Karpas-422 (cell line): ENCODE data around the gene IL20RB. TPM values are rescaled to one million over a fixed set of nuclear protein-coding genes. Genes with fewer than 3 reads are reported as not detected.

ENCODE experiments used
- DNase-seq: peaks from one replicate; pipeline ENCODE4 v3.0.0-alpha.2; 2015
- H2AFZ ChIP-seq: fragments of 200-600 bp; sonication (generic); 2 replicates; pipeline ENCODE4 v1.6.1; 2014; ENCODE audit warnings: antibody characterized with exemption, low read length, mixed read lengths
- H3K27ac ChIP-seq: fragments of 200-600 bp; sonication (generic); 2 replicates; pipeline ENCODE4 v1.5.1; 2014; ENCODE audit warnings: mild to moderate bottlenecking, low read length, moderate library complexity
- H3K27me3 ChIP-seq: fragments of 200-600 bp; sonication (generic); 2 replicates; pipeline ENCODE4 v1.6.1; 2014; ENCODE audit warnings: low read length, mixed read lengths
- H3K36me3 ChIP-seq: fragments of 200-600 bp; sonication (generic); 2 replicates; pipeline ENCODE4 v1.6.1; 2014; ENCODE audit warnings: low read length, mixed read lengths; ENCODE audit not compliant: insufficient read depth
- H3K4me1 ChIP-seq: fragments of 200-600 bp; sonication (generic); 2 replicates; pipeline ENCODE4 v1.6.1; 2014; ENCODE audit warnings: mild to moderate bottlenecking, low read length, mixed read lengths
- H3K4me2 ChIP-seq: fragments of 200-600 bp; sonication (generic); 2 replicates; pipeline ENCODE4 v1.6.1; 2014; ENCODE audit warnings: low read length, low read depth, mild to moderate bottlenecking; ENCODE audit not compliant: poor library complexity, severe bottlenecking
- H3K4me3 ChIP-seq: fragments of 200-600 bp; sonication (generic); 2 replicates; pipeline ENCODE4 v1.5.1; 2014; ENCODE audit warnings: mild to moderate bottlenecking, antibody characterized with exemption, low read length, mixed read lengths
- H3K79me2 ChIP-seq: fragments of 200-600 bp; sonication (generic); 2 replicates; pipeline ENCODE4 v1.6.1; 2014; ENCODE audit warnings: mild to moderate bottlenecking, low read length, mixed read lengths
- H3K9ac ChIP-seq: fragments of 200-600 bp; sonication (generic); 2 replicates; pipeline ENCODE4 v1.6.0; 2014; ENCODE audit warnings: low read length
- H3K9me2 ChIP-seq: fragments of 200-600 bp; sonication (generic), shearing (Covaris generic); replicated peaks from 2 replicates; pipeline ENCODE4 v1.6.0; 2014; ENCODE audit warnings: mild to moderate bottlenecking, low read length, moderate library complexity; ENCODE audit not compliant: insufficient read depth
- H3K9me3 ChIP-seq: fragments of 300-700, 200-600 bp; sonication (generic); 2 replicates; pipeline ENCODE4 v1.6.1; 2014; ENCODE audit warnings: low read length, mixed read lengths
- H4K20me1 ChIP-seq: fragments of 200-600 bp; sonication (generic); 2 replicates; pipeline ENCODE4 v1.6.1; 2014; ENCODE audit warnings: mild to moderate bottlenecking, antibody characterized with exemption, low read length, low read depth; ENCODE audit not compliant: insufficient read depth
- total RNA-seq: library from RNA; depleted of rRNA; stranded (reverse); fragments of >200 nt; shearing (Covaris generic); gene quantifications from 2 replicates; pipeline ENCODE4 v1.2.3, GENCODE V29; 2014; ENCODE audit warnings: low replicate concordance

IL20RB gene
- total RNA-seq, 1 experiment from 2014 or later = 1.1 TPM

- Histone ChIP-seq H3K79me2 (peaks cover 88% of the 10 kb centered on the region), H3K27ac (peak overlapping the region; percentile 63), H3K9ac (no peak overlapping the region), H3K4me2 (peak overlapping the region; percentile 48), H3K36me3 (peaks cover 25% of the 10 kb centered on the region; the same call in 1 of the 2 replicates), H3K9me3 (no peaks in the 10 kb centered on the region), H3K9me2 (no peaks in the 10 kb centered on the region), H4K20me1 (no peaks in the 10 kb centered on the region), H2AFZ (no peak overlapping the region), H3K27me3 (no peaks in the 10 kb centered on the region), H3K4me1 (peaks cover 57% of the 10 kb centered on the region), H3K4me3 (no peak overlapping the region; the same call in 1 of the 2 replicates)
- no peak for DNase-seq
Observed at GRCh38 chr3:136949146-136949545, 8.6 kb upstream of the IL20RB start.

- H3K4me2 ChIP-seq = peak overlapping the region; percentile 48
- H3K79me2 ChIP-seq = peaks cover 88% of the 10 kb centered on the region
Observed at GRCh38 chr3:136949708-136950107, 8.1 kb upstream of the IL20RB start.

GRCh38 chr3:136950623-136951022 lies 7.2 kb upstream of the IL20RB start:
- H3K79me2 ChIP-seq = peaks cover 83% of the 10 kb centered on the region
- H3K27me3 ChIP-seq = no peaks in the 10 kb centered on the region

More at GRCh38 chr3:136949708-136950107, 8.1 kb upstream of the IL20RB start:
- H3K9me3 ChIP-seq = no peaks in the 10 kb centered on the region
- H3K27ac ChIP-seq = peak overlapping the region; percentile 63
- DNase-seq = peak; percentile 58
- H2AFZ ChIP-seq = no peak overlapping the region
- H4K20me1 ChIP-seq = no peaks in the 10 kb centered on the region
- H3K9ac ChIP-seq = no peak overlapping the region
- no peaks in the 10 kb centered on the region for H3K27me3 ChIP-seq
- peaks cover 25% of the 10 kb centered on the region; the same call in 1 of the 2 replicates for H3K36me3 ChIP-seq
- 0 out of 2 replicates have a peak overlapping the region, but pooled peaks have one; percentile 6 for H3K4me3 ChIP-seq
- H3K9me2 ChIP-seq = no peaks in the 10 kb centered on the region
- peaks cover 57% of the 10 kb centered on the region for H3K4me1 ChIP-seq

GRCh38 chr3:136952292-136952691 lies 5.5 kb upstream of the IL20RB start:
- Histone ChIP-seq H3K9me3 (no peaks in the 10 kb centered on the region), H3K27ac (peak overlapping the region; percentile 12; the same call in 1 of the 2 replicates)

More at GRCh38 chr3:136950623-136951022, 7.2 kb upstream of the IL20RB start:
- Histone ChIP-seq H3K4me1 (peaks cover 57% of the 10 kb centered on the region), H3K4me2 (peak overlapping the region; percentile 48), H3K9me3 (no peaks in the 10 kb centered on the region), H3K36me3 (peaks cover 22% of the 10 kb centered on the region; the same call in 1 of the 2 replicates), H3K27ac (peak overlapping the region; percentile 63), H3K4me3 (no peak overlapping the region), H3K9me2 (no peaks in the 10 kb centered on the region), H4K20me1 (no peaks in the 10 kb centered on the region), H3K9ac (no peak overlapping the region), H2AFZ (no peak overlapping the region)
- DNase-seq = no peak

GRCh38 chr3:136954251-136954650 lies 3.5 kb upstream of the IL20RB start:
- Histone ChIP-seq H3K27ac (no peak overlapping the region), H3K27me3 (no peaks in the 10 kb centered on the region), H3K9ac (no peak overlapping the region), H3K36me3 (no peaks in the 10 kb centered on the region), H4K20me1 (no peaks in the 10 kb centered on the region), H3K4me3 (no peak overlapping the region), H3K4me1 (peaks cover 26% of the 10 kb centered on the region), H3K9me3 (no peaks in the 10 kb centered on the region), H2AFZ (no peak overlapping the region), H3K4me2 (no peak overlapping the region), H3K9me2 (no peaks in the 10 kb centered on the region), H3K79me2 (peaks cover 48% of the 10 kb centered on the region)
- no peak for DNase-seq

More at GRCh38 chr3:136952292-136952691, 5.5 kb upstream of the IL20RB start:
- peaks cover 10% of the 10 kb centered on the region; the same call in 1 of the 2 replicates for H3K36me3 ChIP-seq
- H3K4me1 ChIP-seq = peaks cover 46% of the 10 kb centered on the region
- no peak overlapping the region for H3K9ac ChIP-seq
- H3K79me2 ChIP-seq = peaks cover 66% of the 10 kb centered on the region
- no peak overlapping the region for H2AFZ ChIP-seq
- H3K9me2 ChIP-seq = no peaks in the 10 kb centered on the region
- no peak overlapping the region for H3K4me3 ChIP-seq
- H3K4me2 ChIP-seq = no peak overlapping the region
- no peaks in the 10 kb centered on the region for H3K27me3 ChIP-seq
- DNase-seq = no peak
- H4K20me1 ChIP-seq = no peaks in the 10 kb centered on the region

- H3K27ac ChIP-seq = no peak overlapping the region
- H3K79me2 ChIP-seq = peaks cover 39% of the 10 kb centered on the region
- H4K20me1 ChIP-seq = no peaks in the 10 kb centered on the region
- H2AFZ ChIP-seq = no peak overlapping the region
- H3K4me2 ChIP-seq = no peak overlapping the region
- H3K36me3 ChIP-seq = no peaks in the 10 kb centered on the region
- H3K9ac ChIP-seq = no peak overlapping the region
- peaks cover 17% of the 10 kb centered on the region for H3K4me1 ChIP-seq
- H3K9me3 ChIP-seq = no peaks in the 10 kb centered on the region
- H3K27me3 ChIP-seq = no peaks in the 10 kb centered on the region
- DNase-seq = no peak
- H3K9me2 ChIP-seq = no peaks in the 10 kb centered on the region
- H3K4me3 ChIP-seq = no peak overlapping the region
Observed at GRCh38 chr3:136954980-136955780, 2.6 kb upstream of the IL20RB start.

- Histone ChIP-seq H3K4me1 (peaks cover 11% of the 10 kb centered on the region), H3K36me3 (no peaks in the 10 kb centered on the region), H3K27ac (no peak overlapping the region), H3K9me3 (no peaks in the 10 kb centered on the region), H3K27me3 (no peaks in the 10 kb centered on the region), H4K20me1 (no peaks in the 10 kb centered on the region), H3K79me2 (peaks cover 33% of the 10 kb centered on the region), H3K9me2 (no peaks in the 10 kb centered on the region), H3K9ac (no peak overlapping the region), H3K4me2 (no peak overlapping the region), H3K4me3 (no peak overlapping the region), H2AFZ (no peak overlapping the region)
- DNase-seq = no peak
Observed at GRCh38 chr3:136955813-136956212, 2.0 kb upstream of the IL20RB start.

- H2AFZ ChIP-seq = no peak overlapping the region
- H4K20me1 ChIP-seq = no peaks in the 10 kb centered on the region
- H3K4me1 ChIP-seq = peaks cover 4% of the 10 kb centered on the region; the same call in 1 of the 2 replicates
- no peak overlapping the region for H3K4me2 ChIP-seq
- H3K27ac ChIP-seq = no peak overlapping the region
- no peak overlapping the region for H3K4me3 ChIP-seq
- no peaks in the 10 kb centered on the region for H3K9me2 ChIP-seq
- H3K79me2 ChIP-seq = peaks cover 21% of the 10 kb centered on the region
- no peak for DNase-seq
- no peaks in the 10 kb centered on the region for H3K9me3 ChIP-seq
- H3K36me3 ChIP-seq = no peaks in the 10 kb centered on the region
- no peak overlapping the region for H3K9ac ChIP-seq
- no peaks in the 10 kb centered on the region for H3K27me3 ChIP-seq
Observed at GRCh38 chr3:136956971-136957370, 812 bp upstream of the IL20RB start.
